Type B pancreatic cell (in vitro differentiated cells): ENCODE data around the gene MED12L. TPM values are rescaled to one million over a fixed set of nuclear protein-coding genes. Genes with fewer than 3 reads are reported as not detected.
A peak's percentile ranks its signal among the peaks of the same experiment; 100 is the strongest.

Source experiments
- DNase-seq: peaks from one replicate; pipeline ENCODE4 v3.0.0; 2021; ENCODE audit warnings: mixed read lengths; ENCODE audit not compliant: unreplicated experiment; ENCODE audit errors: extremely low spot score
- H3K27ac Mint-ChIP-seq: 2 replicates; pipeline ENCODE4 v1.8.0; 2021; ENCODE audit warnings: mild to moderate bottlenecking, mixed read lengths
- H3K27me3 Mint-ChIP-seq: 2 replicates; pipeline ENCODE4 v1.8.0; 2021; ENCODE audit warnings: mixed read lengths
- H3K36me3 Mint-ChIP-seq: 2 replicates; pipeline ENCODE4 v1.8.0; 2021; ENCODE audit warnings: mixed read lengths
- H3K4me1 Mint-ChIP-seq: one replicate; pipeline ENCODE4 v1.8.0; 2021; ENCODE audit warnings: mixed read lengths; ENCODE audit not compliant: unreplicated experiment
- H3K4me3 Mint-ChIP-seq: 2 replicates; pipeline ENCODE4 v1.8.0; 2021; ENCODE audit warnings: mild to moderate bottlenecking, mixed read lengths
- H3K9me3 Mint-ChIP-seq: 2 replicates; pipeline ENCODE4 v1.8.0; 2021; ENCODE audit warnings: mixed read lengths
- total RNA-seq: library from RNA; stranded (reverse); gene quantifications from 2 replicates; pipeline ENCODE4 v1.2.1, GENCODE V29; 2021; ENCODE audit warnings: low replicate concordance
- TF ChIP-seq, protein P1 (sequence below): fragments of 200-600 bp; sonication (generic); conservative IDR thresholded peaks from 2 replicates; pipeline ENCODE4 v1.5.0; 2021; ENCODE audit warnings: antibody characterized with exemption, mild to moderate bottlenecking

MED12L gene
- total RNA-seq, 1 donor from 2014 or later, result 6.4 TPM

DNA sequence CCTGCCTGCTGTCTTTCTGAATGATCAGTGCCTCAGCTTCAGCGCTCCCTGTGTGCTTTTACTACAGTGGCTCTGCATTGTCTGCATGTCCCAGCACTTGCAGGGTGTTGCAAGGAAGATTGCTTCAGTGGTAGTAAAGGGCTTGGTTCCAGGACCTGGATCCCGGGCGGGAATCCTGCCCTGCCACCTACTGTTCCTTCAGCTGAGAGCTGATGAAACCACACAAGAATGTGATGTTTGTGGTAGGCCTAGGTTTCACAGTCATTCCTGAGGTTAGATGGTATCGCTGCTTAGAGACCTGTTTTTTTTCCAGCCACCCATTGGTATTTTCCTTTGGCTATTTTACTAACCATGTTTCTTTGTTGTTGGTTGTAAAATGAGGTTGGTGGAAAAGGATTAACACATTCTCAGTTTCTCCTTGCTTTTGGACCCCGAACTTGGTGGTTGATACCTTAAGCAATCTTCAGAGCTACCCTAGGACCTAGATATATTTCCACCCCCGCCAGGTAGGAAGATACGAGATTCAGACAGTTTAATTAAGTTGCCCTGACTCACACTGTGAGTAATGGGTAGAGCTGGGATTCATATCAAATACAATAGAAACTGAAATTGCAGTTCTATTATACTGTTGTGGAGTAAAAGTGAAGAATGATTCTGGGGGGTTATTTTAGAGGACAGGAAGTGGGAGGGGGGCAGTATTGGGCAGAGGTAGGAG, 219.8 kb downstream of the MED12L start:
- Mint-ChIP-seq H3K27ac (peak overlapping the region; percentile 97), H3K27me3 (no peaks in the 10 kb centered on the region), H3K4me3 (peak overlapping the region; percentile 65), H3K36me3 (peaks cover 5% of the 10 kb centered on the region), H3K9me3 (no peaks in the 10 kb centered on the region), H3K4me1 (peaks cover 11% of the 10 kb centered on the region)
- DNase-seq, result no peak
- TF ChIP-seq, protein P1, sequence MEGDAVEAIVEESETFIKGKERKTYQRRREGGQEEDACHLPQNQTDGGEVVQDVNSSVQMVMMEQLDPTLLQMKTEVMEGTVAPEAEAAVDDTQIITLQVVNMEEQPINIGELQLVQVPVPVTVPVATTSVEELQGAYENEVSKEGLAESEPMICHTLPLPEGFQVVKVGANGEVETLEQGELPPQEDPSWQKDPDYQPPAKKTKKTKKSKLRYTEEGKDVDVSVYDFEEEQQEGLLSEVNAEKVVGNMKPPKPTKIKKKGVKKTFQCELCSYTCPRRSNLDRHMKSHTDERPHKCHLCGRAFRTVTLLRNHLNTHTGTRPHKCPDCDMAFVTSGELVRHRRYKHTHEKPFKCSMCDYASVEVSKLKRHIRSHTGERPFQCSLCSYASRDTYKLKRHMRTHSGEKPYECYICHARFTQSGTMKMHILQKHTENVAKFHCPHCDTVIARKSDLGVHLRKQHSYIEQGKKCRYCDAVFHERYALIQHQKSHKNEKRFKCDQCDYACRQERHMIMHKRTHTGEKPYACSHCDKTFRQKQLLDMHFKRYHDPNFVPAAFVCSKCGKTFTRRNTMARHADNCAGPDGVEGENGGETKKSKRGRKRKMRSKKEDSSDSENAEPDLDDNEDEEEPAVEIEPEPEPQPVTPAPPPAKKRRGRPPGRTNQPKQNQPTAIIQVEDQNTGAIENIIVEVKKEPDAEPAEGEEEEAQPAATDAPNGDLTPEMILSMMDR, result no peak

DNA sequence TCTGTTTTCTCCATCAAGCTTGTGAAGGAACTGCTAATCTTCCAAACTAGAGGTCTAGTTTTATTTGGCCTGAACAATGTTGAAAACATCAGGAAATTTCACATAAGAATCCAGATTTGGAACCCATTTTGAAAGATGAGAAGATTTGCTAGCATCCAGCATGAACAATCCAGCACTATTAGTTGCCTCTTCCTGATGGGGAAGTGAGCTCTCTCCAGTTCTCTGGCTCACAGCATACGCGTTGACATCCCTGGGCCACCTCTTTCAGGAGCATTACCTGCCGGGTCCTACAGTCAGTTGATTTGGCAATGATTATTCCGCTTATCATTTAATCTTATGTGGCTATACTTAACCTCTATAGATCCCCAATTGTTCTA, 220.3 kb downstream of the MED12L start:
- DNase-seq, result no peak
- Mint-ChIP-seq H3K27ac (peak overlapping the region; percentile 97), H3K9me3 (no peaks in the 10 kb centered on the region), H3K36me3 (peaks cover 5% of the 10 kb centered on the region), H3K4me1 (peaks cover 7% of the 10 kb centered on the region), H3K27me3 (no peaks in the 10 kb centered on the region), H3K4me3 (peak overlapping the region; percentile 65)
- TF ChIP-seq, protein P1, result no peak

DNA sequence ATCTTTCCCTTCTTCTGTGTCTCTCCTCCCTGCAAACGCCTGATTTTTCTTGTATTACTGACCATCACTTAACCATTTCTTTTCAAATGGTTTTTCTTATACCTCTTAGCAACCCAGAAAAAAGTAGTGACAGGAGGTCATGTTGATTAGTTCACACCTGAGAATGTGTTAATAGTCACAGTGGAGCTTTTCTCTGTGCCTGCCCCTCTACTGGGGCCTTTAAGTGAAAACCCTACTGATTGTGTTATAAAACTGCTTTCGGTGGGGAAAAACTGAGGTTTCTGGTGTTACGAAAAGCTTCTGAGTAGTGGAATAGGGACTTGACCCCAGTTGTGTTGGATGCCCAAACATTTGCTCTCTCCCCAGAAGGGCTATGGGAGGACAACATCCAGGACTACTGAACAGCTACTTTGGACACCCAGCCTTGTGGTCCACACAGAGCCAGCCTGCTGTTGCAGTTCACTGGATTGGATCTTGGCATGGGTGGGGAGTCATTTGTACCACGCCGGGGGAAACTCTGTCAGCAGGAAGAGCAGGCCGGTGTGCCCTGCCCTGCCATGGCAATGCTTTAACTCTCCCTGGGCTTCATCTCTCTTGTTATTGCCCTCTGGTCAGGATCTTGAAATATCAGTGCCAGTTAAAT, 220.8 kb downstream of the MED12L start:
- no peaks in the 10 kb centered on the region for H3K9me3 Mint-ChIP-seq
- H3K4me3 Mint-ChIP-seq, result no peak overlapping the region
- H3K27ac Mint-ChIP-seq, result peak overlapping the region; percentile 97
- H3K36me3 Mint-ChIP-seq, result peaks cover 5% of the 10 kb centered on the region
- peaks cover 5% of the 10 kb centered on the region for H3K4me1 Mint-ChIP-seq
- no peaks in the 10 kb centered on the region for H3K27me3 Mint-ChIP-seq
- TF ChIP-seq, protein P1, result no peak
- no peak for DNase-seq

DNA sequence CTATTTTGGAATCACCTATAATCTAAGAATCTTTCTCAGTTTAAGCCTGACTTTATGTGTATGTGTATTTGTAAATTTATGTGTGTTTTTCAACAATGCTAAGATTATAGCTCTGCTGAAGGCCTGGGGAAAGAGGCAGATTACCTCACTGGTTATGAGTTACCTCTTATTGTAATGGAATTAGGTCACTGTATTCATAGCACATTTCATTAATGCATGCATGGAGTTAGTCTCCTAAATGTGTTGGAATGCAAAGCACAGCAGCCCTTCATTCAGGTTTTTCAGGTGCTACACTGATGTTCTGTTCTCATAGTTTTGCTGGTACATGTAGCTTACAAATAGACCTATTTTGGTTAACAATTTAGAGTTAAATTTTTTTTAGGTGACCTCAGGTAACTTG, 221.7 kb downstream of the MED12L start:
- peaks cover 5% of the 10 kb centered on the region for H3K4me1 Mint-ChIP-seq
- H3K4me3 Mint-ChIP-seq, result peak overlapping the region; percentile 46
- no peaks in the 10 kb centered on the region for H3K9me3 Mint-ChIP-seq
- H3K36me3 Mint-ChIP-seq, result peaks cover 5% of the 10 kb centered on the region
- no peak for DNase-seq
- H3K27me3 Mint-ChIP-seq, result no peaks in the 10 kb centered on the region
- TF ChIP-seq, protein P1, result no peak
- peak overlapping the region; percentile 97 for H3K27ac Mint-ChIP-seq

DNA sequence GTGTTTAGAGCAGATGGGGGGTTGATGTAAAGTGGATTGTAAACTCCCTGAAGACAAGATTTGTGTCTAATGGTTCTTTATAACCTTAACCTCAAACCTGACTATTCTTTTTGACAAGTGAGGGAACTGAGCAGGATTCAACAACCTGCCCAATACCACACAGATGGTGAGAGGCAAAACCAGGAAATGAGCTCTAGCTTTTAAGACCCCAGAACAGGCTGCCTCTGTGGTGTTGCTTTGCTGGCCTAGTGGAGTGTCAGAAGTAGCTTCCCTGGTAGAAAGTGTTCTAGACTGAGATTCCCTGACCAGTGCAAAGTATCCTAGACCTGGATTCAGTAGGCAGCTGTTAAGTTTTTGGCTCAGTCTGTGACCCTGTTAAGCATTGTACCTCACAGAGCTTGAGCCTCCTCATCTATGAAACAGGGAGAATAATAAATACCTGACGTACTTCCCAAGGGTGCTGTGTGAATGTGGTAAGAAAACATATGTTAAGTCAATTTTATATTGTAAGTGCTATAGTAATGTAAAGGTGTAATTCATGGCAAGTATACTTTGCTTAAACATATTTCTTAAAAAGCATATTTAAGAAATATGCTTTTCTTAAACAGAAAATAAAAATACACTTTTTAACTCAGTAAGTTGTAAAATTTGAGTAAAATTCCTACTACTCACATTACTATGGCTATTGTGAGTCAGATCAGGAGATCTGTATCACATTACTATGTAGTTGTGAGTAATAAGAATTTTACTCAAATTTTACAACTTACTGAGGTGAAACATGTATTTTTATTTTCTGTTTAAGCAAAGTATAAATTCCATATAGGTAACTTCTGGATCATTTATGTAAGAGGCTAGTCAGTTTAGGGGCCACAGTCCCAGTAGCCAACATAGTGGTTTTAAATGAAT, 222.4 kb downstream of the MED12L start:
- H3K27me3 Mint-ChIP-seq, result no peaks in the 10 kb centered on the region
- H3K9me3 Mint-ChIP-seq, result no peaks in the 10 kb centered on the region
- TF ChIP-seq, protein P1, result no peak
- peak overlapping the region; percentile 97 for H3K27ac Mint-ChIP-seq
- peaks cover 5% of the 10 kb centered on the region for H3K4me1 Mint-ChIP-seq
- no peak overlapping the region for H3K4me3 Mint-ChIP-seq
- H3K36me3 Mint-ChIP-seq, result peaks cover 4% of the 10 kb centered on the region
- no peak for DNase-seq
